CD4-positive, alpha-beta T cell treated with Interleukin-6 for 4 hours (primary cell): ENCODE results near the gene EEFSEC.

ENCODE experiments used
- DNase-seq: peaks from one replicate; pipeline ENCODE4 v3.0.0-alpha.2; 2020; ENCODE audit warnings: mixed read lengths

EEFSEC gene

GRCh38 chr3:128378631-128379347, 225.5 kb downstream of the EEFSEC start:
- DNase-seq: no peak

GRCh38 chr3:128379367-128380160, 226.3 kb downstream of the EEFSEC start:
- no peak for DNase-seq

- DNase-seq: no peak
These were observed 227.0 kb downstream of the EEFSEC start for GRCh38 chr3:128380295-128380694.

DNA sequence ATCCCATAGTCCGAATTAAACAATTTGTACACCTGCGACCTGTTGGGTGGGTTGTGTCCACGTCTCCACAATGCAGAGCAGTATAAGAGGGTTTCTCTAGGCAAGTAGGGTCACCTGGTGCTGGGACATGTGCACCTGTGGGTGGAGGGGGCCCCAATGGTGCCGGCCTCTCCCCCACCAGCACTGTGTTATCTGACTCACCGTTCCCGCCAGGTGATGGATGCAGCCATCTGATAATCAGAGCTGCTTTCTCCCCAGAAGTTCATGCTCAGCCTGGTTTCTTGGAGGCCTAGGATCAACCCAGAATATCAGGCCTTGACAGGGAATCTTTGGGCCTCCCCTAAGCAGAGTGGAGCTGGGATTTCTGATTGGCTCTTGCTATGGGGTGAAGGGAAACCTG, 227.4 kb downstream of the EEFSEC start:
- DNase-seq: no peak

- DNase-seq: no peak
These were observed 228.3 kb downstream of the EEFSEC start for GRCh38 chr3:128381609-128382008.

DNA sequence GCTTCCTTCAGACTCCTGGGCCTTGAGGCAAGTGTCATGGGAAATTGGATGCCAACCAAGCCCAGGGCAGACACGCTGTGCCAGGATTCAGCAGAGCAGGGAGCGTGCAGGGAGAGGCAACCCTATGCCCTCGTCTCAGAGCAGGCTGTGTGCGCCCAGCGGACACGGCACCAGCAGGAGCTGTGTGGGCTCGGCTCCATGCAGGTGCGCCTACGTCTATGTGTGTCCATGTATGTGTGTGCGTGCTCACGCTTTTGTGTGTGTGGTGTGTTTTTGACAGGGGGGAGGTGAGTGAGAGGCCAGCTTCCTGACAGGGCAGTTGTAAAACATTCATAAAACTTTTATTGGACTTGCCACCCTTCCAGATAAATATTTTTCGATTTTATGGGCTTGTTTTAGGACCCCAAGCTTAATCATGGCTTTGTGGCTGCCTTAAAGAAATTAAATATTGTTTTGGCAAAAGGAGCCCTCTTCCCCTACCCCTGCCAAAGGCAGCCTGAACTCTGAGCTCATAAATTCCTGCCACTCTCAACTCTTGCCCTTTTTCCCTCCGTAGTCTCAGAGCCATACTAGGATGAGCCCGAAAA, 229.0 kb downstream of the EEFSEC start:
- DNase-seq: no peak

DNA sequence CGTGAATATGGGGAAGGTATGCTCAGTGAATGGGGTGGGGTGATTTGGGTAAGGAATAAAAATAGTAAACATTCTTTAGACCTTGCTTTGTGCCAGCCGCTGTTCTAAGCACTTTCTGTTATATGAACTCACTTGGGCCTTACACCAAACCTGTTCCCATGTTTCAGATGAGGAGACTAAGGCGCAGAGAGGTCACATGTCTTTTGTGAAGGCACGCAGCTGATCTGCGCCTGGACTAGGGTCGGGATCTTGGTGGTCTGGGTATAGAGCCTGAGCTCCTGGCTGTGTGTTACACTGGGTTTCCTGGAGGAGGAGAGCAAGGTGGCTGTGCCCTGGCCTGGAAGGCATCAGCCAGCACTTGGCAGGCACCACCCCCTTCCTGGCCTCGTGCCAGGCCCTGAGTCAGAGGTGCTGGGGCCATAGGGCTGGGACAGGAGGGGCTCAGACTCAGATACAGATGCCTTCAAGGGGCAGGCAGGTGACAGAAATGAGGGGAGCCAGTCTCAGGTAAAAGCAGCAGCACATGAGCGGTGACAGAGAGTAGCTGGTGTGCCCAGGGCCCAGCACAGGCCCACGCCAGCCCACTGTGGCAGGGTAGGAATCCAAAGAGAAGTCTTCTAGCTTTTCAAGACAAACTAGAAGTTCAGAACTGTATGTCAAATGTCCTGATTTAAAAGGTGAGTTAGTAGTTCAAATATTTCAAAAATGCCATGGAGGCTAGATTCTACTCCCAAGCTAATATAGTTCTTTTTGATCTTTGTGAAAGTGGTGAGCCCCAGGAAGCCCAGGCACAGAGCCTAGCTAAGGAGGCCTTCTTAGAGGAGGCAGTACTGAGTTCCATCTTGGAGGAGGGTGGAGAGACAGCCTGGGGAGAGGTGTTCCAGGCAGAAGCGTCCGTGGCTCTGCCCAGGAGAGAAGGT, 230.3 kb downstream of the EEFSEC start:
- DNase-seq: peak; percentile 51

- DNase-seq: no peak
These were observed 232.0 kb downstream of the EEFSEC start for GRCh38 chr3:128385080-128385832.

- no peak for DNase-seq
These were observed 235.7 kb downstream of the EEFSEC start for GRCh38 chr3:128388932-128389331.

GRCh38 chr3:128390867-128391266, 237.6 kb downstream of the EEFSEC start:
- no peak for DNase-seq

GRCh38 chr3:128392021-128392420, 238.7 kb downstream of the EEFSEC start:
- DNase-seq: no peak

DNA sequence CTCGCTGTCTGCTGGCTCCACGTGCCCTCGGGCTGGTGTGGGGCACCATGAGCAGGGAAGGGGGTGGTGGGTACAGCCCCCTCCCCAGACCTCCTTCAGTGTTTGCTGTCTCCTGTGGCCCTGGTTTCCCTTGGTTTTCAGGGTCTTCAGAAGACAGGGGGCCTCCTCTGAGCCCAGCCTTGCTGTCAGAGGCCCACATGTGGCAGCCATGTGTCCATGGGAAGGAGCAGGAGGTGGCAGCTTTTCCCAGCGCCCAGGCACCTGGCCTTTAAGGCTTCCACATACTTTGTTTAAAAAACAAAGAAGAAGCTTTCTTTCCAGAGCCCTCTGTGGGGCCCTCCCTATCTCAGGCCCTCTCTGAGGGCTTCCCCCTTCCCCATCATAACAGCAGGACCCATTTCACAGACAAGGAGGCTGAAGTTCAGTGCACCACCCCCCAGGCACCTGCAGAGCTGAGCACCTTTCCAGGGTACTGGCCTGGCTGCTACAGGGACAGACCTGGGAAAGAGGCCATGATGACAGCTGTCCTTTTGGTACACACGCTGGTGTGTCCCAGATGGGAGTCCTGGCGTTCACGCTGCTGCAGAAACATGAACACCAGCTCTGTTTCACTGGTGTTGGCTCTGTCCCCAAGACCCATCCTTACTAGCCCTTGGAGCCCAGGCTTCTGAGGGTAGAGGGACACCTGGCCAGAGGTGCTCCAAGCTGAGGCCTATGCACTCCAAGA, 239.7 kb downstream of the EEFSEC start:
- DNase-seq: no peak

DNA sequence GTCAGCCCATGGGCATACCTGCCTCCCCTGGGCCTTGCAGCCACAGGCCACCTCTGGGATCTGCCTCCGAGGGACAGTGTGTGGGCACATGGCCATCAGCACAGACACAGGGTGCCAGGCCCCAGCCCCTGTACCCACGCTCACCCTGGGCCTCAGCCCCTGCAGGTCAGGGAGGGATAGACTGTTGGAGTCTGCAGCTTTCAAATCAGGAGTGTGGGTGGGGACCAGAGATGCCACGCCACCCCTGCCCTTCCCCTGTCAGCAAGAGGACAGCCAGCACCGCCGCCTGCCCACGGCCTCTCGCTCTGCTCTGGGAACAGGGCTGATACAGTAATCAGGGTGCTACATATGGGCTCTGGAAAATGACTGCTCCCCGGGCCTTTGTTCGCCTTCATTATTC, 240.8 kb downstream of the EEFSEC start:
- no peak for DNase-seq

GRCh38 chr3:128395046-128395445, 241.8 kb downstream of the EEFSEC start:
- DNase-seq: no peak

DNA sequence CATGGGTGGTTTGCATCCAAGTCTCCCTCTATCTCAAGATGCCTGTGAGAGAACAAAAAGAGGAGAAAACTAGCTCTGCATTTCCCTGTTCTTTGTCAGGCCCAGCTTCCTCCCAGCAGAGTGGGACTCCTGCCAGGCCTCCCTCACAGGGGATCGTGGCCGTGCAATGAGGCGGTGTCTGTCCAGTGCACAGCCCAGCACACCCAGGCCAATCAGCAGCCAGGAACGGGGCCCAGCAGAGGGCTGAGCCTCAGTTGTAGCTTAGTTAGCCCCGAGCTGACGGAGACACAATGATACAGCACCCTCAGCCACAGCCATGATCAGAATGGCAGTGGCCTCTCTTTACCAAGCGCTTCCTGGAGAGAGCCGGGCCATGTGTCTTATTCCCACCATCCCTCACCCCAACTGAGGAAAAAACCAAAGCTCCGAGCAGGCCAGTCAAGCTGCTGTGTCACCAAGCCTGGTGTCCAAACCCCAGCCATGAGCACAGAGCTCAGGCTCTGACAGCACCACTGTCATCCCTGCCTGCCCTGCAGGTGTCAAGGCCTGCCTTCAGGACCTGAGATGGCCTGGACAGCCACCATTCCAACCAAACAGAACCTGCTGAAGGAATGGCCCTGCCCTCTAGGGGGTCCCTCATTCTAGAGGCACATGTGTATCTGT, 242.3 kb downstream of the EEFSEC start:
- DNase-seq: no peak

GRCh38 chr3:128397484-128397883, 244.2 kb downstream of the EEFSEC start:
- DNase-seq: no peak

DNA sequence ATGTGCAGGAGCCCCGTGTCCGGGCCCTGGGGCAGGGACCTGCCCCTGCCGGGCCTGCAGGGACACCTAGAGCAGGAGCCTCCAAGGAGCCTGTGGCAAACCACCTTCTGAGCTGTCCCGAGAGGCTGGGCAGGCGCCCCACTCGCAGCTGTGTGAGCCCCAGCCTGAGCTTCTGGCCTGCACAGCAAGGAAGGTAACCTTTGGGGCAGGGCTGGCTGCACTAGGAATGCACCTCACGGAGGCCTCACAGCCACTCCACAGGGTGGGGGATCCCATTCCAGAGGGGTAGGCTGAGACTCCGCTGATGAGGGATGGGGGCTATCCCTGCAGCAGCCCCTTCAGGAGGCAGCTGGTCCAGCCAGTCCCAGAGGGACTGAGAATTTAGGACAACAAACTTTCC, 245.3 kb downstream of the EEFSEC start:
- no peak for DNase-seq

DNA sequence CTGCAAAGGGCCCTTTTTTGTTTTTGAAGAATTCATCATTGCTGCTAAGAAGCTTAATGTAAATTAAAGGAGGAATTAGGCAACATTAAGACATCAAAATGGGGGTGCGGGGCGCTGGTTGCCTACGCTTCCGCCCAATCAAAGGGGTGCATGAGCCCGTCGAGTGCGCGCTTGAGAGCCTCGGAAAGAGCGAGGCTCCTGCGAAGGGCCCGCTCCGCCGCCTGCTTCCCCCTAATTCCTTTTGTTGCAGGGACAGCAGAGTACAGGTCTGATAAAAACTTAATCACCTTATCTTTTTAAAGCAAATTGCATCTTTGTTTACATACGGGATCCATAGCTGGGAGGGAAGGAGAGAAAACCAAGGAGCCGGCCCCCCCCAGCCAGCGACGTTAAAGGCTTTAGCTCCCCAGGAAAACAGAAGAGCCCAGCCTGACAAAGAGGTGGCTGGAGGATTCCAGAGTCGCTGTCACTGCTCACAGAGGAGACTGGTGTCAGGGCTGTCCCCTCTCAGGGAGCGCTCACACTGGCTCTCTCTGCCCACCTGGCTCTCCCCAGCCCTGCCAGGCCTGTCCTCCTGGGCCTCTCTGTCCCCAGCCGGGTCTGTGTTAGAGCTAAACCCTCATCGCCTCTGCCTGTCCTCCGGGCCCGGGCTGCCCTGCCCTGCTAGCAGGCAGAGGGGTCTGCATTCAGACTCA, 246.1 kb downstream of the EEFSEC start:
- DNase-seq: no peak

- DNase-seq: no peak
These were observed 247.4 kb downstream of the EEFSEC start for GRCh38 chr3:128400671-128401070.

DNA sequence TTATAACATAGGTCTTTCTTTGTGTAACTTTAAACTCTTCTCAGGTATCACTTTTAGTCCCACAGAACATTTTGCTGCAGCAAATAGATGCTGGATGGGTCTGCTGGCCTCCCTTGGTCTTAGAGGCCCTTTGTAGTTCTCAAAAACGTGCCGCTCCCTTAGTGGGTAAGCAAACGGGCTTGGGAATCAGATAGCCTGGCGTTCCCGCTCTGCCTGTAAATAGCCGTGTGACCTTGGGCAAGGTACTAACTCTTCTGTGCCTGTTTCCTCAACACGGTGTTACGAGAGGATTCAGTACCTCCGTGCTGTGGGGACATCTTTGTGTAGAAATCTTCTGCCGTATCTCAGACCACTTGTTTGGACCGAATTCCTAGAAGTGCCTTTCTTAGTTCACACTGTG, 249.0 kb downstream of the EEFSEC start:
- no peak for DNase-seq
